ENCODE results near the gene ST6GALNAC1. TPM values are rescaled to one million over a fixed set of nuclear protein-coding genes. Genes with fewer than 3 reads are reported as not detected.

Gene ST6GALNAC1
- total and polyA plus RNA-seq, 2 of the 4 experiments (the other 2 are of a cell fraction), result not detected

- TF ChIP-seq BHLHE40 (IDR thresholded peaks at IDR 0.05; ENCODE audit: low read depth, low read length) (no peak), RFX5 (IDR thresholded peaks at IDR 0.05; ENCODE audit: low read depth, low read length) (no peak), MAZ (IDR thresholded peaks at IDR 0.05; ENCODE audit: borderline replicate concordance, low read depth, low read length) (no peak), SMC3 (IDR thresholded peaks at IDR 0.05; ENCODE audit: low read depth, low read length) (no peak), RCOR1 (IDR thresholded peaks at IDR 0.05; ENCODE audit: insufficient replicate concordance, low read length) (no peak), CEBPB (IDR thresholded peaks at IDR 0.05; ENCODE audit: low read depth, low read length) (no peak), MXI1 (IDR thresholded peaks at IDR 0.05; ENCODE audit: borderline replicate concordance, low read depth, low read length) (no peak), POLR2A (IDR thresholded peaks at IDR 0.05; ENCODE audit: low read depth, low read length) (no peak), NFE2L2 (IDR thresholded peaks at IDR 0.05; ENCODE audit: low read depth, low read length) (no peak)
- TF ChIP-seq, protein P1, sequence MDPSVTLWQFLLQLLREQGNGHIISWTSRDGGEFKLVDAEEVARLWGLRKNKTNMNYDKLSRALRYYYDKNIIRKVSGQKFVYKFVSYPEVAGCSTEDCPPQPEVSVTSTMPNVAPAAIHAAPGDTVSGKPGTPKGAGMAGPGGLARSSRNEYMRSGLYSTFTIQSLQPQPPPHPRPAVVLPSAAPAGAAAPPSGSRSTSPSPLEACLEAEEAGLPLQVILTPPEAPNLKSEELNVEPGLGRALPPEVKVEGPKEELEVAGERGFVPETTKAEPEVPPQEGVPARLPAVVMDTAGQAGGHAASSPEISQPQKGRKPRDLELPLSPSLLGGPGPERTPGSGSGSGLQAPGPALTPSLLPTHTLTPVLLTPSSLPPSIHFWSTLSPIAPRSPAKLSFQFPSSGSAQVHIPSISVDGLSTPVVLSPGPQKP (IDR thresholded peaks at IDR 0.05; ENCODE audit: borderline replicate concordance, low read depth, low read length), result no peak
- ATAC-seq (ENCODE audit: low read depth), result no peak
- no peaks in the 10 kb centered on the region for H3K9me3 ChIP-seq (ENCODE audit: control insufficient read depth, insufficient read depth, low read length)
- no peak overlapping the region for H4K5ac ChIP-seq (ENCODE audit: low read depth, low read length)
- no peaks in the 10 kb centered on the region for H3K4me1 ChIP-seq (ENCODE audit: control insufficient read depth, insufficient read depth, low read length)
- no peaks in the 10 kb centered on the region for H4K20me1 ChIP-seq (ENCODE audit: insufficient read depth, low read length)
- no peak overlapping the region for H2AK9ac ChIP-seq (replicated peaks; ENCODE audit: low read depth, low read length, poor library complexity)
- H2AK5ac ChIP-seq (ENCODE audit: low read depth, low read length), result no peak overlapping the region
- no peak overlapping the region for H3K4me2 ChIP-seq (ENCODE audit: low read depth, low read length)
- H3K36me3 ChIP-seq (ENCODE audit: control insufficient read depth, insufficient read depth, low read length), result no peaks in the 10 kb centered on the region
- no TSS peak for BruUV-seq (replicated peaks)
- ChIA-PET CTCF (no interaction called here), POLR2A (ENCODE audit: unreplicated experiment) (no interaction called here)
- H2AFZ ChIP-seq (replicated peaks; ENCODE audit: low read length, poor library complexity), result no peak overlapping the region
- H3K27ac ChIP-seq (ENCODE audit: insufficient read depth, low read length), result no peak overlapping the region
- peaks cover 24% of the 10 kb centered on the region for H3K27me3 ChIP-seq (ENCODE audit: control insufficient read depth, insufficient read depth, low read length)
- dilution Hi-C loops (cut with HindIII; ENCODE audit: low sequenced_read_pairs, unreplicated experiment), result no loop called here
- no peak overlapping the region for H3K18ac ChIP-seq (ENCODE audit: low read depth, low read length)
- no peak overlapping the region for H2BK5ac ChIP-seq (ENCODE audit: low read depth, low read length, poor library complexity, severe bottlenecking)
- H4K91ac ChIP-seq (ENCODE audit: insufficient read depth, low read depth, low read length), result no peak overlapping the region
- in situ Hi-C loops (cut with MboI; ENCODE audit: low sequenced_read_pairs), result no loop called here
- no peak overlapping the region for H2BK15ac ChIP-seq (ENCODE audit: low read depth, low read length)
- H3K9ac ChIP-seq (ENCODE audit: low read depth, low read length), result no peak overlapping the region
- no peak for DNase-seq
- no peak overlapping the region for H3K56ac ChIP-seq (ENCODE audit: extremely low read depth, insufficient read depth, low read length)
- no peak overlapping the region for H2BK20ac ChIP-seq (ENCODE audit: low read depth, low read length)
- H2BK120ac ChIP-seq (ENCODE audit: low read depth, low read length), result no peak overlapping the region
- no peak overlapping the region for H4K8ac ChIP-seq (ENCODE audit: low read depth in 2 of 2, low read length in 2 of 2)
- 77% methylated on average over 2 of the region's 8 CpGs; no CpG with 5 or more reads in 1 of the 2 experiments for WGBS, 2 experiments (ENCODE audit: extremely low coverage in 2 of 2, insufficient read length in 1 of 2)
- H3K23ac ChIP-seq (ENCODE audit: low read depth, low read length), result no peak overlapping the region
- no peak overlapping the region for H3K14ac ChIP-seq (replicated peaks; ENCODE audit: low read depth, low read length)
- no peaks in the 10 kb centered on the region for H3K9me1 ChIP-seq (ENCODE audit: insufficient read depth, low read length)
- intact Hi-C loops (cut with micrococcal nuclease), result no loop called here
- H3K79me1 ChIP-seq (ENCODE audit: low read depth in 1 of 2, low read length in 2 of 2), result no peaks in the 10 kb centered on the region
- H3K4me3 ChIP-seq (ENCODE audit: insufficient read depth, low read depth, low read length), result no peak overlapping the region
- H3K4ac ChIP-seq (ENCODE audit: low read depth, low read length), result no peak overlapping the region
These were observed 1.4 kb upstream of the ST6GALNAC1 start for GRCh38 chr17:76644995-76645394.
